ENCODE data around the gene FDXR. TPM values are rescaled to one million over a fixed set of nuclear protein-coding genes. Genes with fewer than 3 reads are reported as not detected.

FDXR gene
- total RNA-seq, 6 experiments from 2014 or later: 7.7 to 18.7 (median 8.6) TPM

DNA sequence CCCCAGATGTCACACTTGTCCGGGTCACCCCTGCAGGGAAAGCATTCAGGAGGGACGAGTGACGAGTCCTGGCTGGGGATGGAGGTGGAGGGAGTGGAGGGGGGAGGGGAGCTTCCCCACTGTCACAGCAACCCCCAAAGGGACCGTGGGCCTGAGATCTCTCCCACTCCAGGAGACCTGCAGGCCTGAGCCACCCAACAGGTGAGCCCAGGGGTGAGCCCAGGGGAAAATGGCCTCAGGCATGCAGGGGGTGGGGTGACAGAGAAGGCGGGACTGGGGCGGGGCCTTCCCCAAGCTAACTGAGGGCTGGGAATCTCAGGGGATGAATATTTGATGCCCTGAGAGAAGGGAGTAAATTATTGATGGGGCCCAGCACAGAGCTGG is 47.8 kb upstream of the FDXR start:
- DNase-seq (no peak), ATAC-seq (no peak)
- H3K36me3 ChIP-seq: no peaks in the 10 kb centered on the region
- WGBS (ENCODE audit: insufficient coverage, low coverage, low lambda C conversion rate, missing lambda C conversion rate): 67% methylated on average over 2 of the region's 6 CpGs
- H3K4me3 ChIP-seq: no peak overlapping the region
- no peaks in the 10 kb centered on the region for H3K9me3 ChIP-seq
- H3K27ac ChIP-seq: no peak overlapping the region
- peaks cover 0 to 12% (median 4%) of the 10 kb centered on the region in 4 donors for H3K4me1 ChIP-seq
- no peak for TF ChIP-seq POLR2A (IDR thresholded peaks at IDR 0.05)
- TF ChIP-seq CTCF (IDR thresholded peaks at IDR 0.05): no peak
- intact Hi-C loops (cut with DNase I): loop anchor here in 1 of 2 donors (5.0 kb wide), 1 partner anchor 37 kb away; no protein-coding TSS in a partner anchor
- H3K27me3 ChIP-seq: peaks cover 0 to 22% of the 10 kb centered on the region in 2 donors

DNA sequence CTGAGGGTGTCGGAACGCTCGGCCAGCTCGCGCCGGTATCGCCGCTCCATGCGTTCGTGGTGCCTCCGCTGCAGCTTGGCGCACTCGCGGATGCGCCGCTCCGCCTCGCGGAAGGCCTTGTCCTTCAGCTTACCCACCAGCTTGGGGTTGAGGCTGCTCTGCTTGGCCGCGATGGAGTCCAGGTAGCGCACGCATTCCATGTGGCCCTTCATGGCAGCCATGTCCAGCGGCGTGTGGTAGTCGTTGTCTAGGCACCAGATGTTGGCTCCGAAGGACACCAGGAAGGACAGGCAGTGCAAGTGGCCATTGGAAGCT is 47.5 kb upstream of the FDXR start:
- H3K27me3 ChIP-seq: peaks cover 0 to 22% of the 10 kb centered on the region in 2 donors

GRCh38 chr17:74919440-74920305 is 46.9 kb upstream of the FDXR start:
- peaks cover 0 to 12% (median 4%) of the 10 kb centered on the region in 4 donors for H3K4me1 ChIP-seq
- peak; percentile 18 to 51 (median 42) for ATAC-seq
- H3K9me3 ChIP-seq: no peaks in the 10 kb centered on the region
- no peak overlapping the region for H3K4me3 ChIP-seq
- H3K27me3 ChIP-seq: peaks cover 0 to 16% of the 10 kb centered on the region in 2 donors
- 70% methylated on average over 15 of the region's 67 CpGs for WGBS (ENCODE audit: insufficient coverage, low coverage, low lambda C conversion rate, missing lambda C conversion rate)
- H3K36me3 ChIP-seq: no peaks in the 10 kb centered on the region
- H3K27ac ChIP-seq: no peak overlapping the region
- intact Hi-C loops (cut with DNase I): loop anchor here in 1 of 2 donors (5.0 kb wide), 1 partner anchor 38 kb away; no protein-coding TSS in a partner anchor
- no peak for DNase-seq
- TF ChIP-seq CTCF (IDR thresholded peaks at IDR 0.05) (peak; percentile 7 to 42 (median 28)), POLR2A (IDR thresholded peaks at IDR 0.05) (no peak)

More for the DNA sequence above, 47.5 kb upstream of the FDXR start:
- ATAC-seq (no peak), DNase-seq (no peak)
- 90% methylated on average over 2 of the region's 27 CpGs for WGBS (ENCODE audit: insufficient coverage, low coverage, low lambda C conversion rate, missing lambda C conversion rate)
- Histone ChIP-seq H3K4me3 (no peak overlapping the region), H3K27ac (no peak overlapping the region), H3K36me3 (no peaks in the 10 kb centered on the region), H3K9me3 (no peaks in the 10 kb centered on the region), H3K4me1 (peaks cover 0 to 12% (median 4%) of the 10 kb centered on the region in 4 donors)
- intact Hi-C loops (cut with DNase I): loop anchor here in 1 of 2 donors (5.0 kb wide), 1 partner anchor 37 kb away; no protein-coding TSS in a partner anchor
- TF ChIP-seq CTCF (IDR thresholded peaks at IDR 0.05) (no peak), POLR2A (IDR thresholded peaks at IDR 0.05) (no peak)

DNA sequence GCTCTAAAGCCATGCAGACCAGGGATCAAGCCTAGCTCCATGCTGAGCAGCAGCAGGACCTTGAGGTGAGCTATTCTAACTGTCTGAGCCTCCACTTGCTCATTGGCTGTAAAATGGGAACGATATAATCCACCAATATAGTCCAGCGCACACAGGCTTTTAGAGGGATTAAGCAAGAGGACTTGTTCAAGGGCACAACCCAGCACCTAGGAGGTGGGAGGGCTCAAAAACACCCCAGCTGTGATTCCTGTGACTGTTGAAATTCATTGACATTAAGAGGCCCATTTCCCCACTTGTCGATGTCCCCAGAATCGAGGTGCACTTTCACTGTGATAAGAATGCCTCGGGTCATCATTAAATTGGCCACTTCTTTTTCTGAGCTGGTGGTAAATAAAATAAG is 46.1 kb upstream of the FDXR start:
- peaks cover 0 to 9% (median 4%) of the 10 kb centered on the region in 4 donors for H3K4me1 ChIP-seq
- no peak overlapping the region for H3K27ac ChIP-seq
- DNase-seq: no peak
- no peak overlapping the region for H3K4me3 ChIP-seq
- intact Hi-C loops (cut with DNase I): no loop called here
- no peak for TF ChIP-seq CTCF (IDR thresholded peaks at IDR 0.05)
- TF ChIP-seq POLR2A (IDR thresholded peaks at IDR 0.05): no peak
- H3K9me3 ChIP-seq: no peaks in the 10 kb centered on the region
- WGBS (ENCODE audit: insufficient coverage, low coverage, low lambda C conversion rate, missing lambda C conversion rate): 78% methylated on average over 3 of the region's 5 CpGs
- H3K27me3 ChIP-seq: peaks cover 0 to 11% of the 10 kb centered on the region in 2 donors
- no peak for ATAC-seq
- no peaks in the 10 kb centered on the region for H3K36me3 ChIP-seq

Data from right lobe of liver (tissue), 6 donors.